ENCODE measurements around the gene XKR3.
"Not testable (repeated sequence)": the region's sequence is repeated elsewhere in the genome, so short reads cannot be mapped to it uniquely, and the experiment has no call there.

XKR3 gene

GRCh38 chr22:16808744-16809143 is 16.5 kb downstream of the XKR3 start:
- no peaks in the 10 kb centered on the region for H3K9me3 ChIP-seq (ENCODE audit: control insufficient read depth, low read length)
- no peak overlapping the region for H3K27ac ChIP-seq (ENCODE audit: insufficient read depth, low read length, poor library complexity, severe bottlenecking)
- H3K4me1 ChIP-seq (ENCODE audit: control insufficient read depth, insufficient read depth, low read length, poor library complexity, severe bottlenecking), result no peaks in the 10 kb centered on the region
- H3K4me3 ChIP-seq (ENCODE audit: insufficient read depth, low read depth, low read length, poor library complexity, severe bottlenecking), result no peak overlapping the region
- H3K27me3 ChIP-seq (replicated peaks; ENCODE audit: control insufficient read depth, insufficient read depth, low read length, poor library complexity, severe bottlenecking), result no peaks in the 10 kb centered on the region
- H3K36me3 ChIP-seq (ENCODE audit: control insufficient read depth, insufficient read depth, low read length), result no peaks in the 10 kb centered on the region
- no peak for DNase-seq

- Histone ChIP-seq H3K4me1 (ENCODE audit: control insufficient read depth, insufficient read depth, low read length, poor library complexity, severe bottlenecking) (no peaks in the 10 kb centered on the region), H3K27me3 (replicated peaks; ENCODE audit: control insufficient read depth, insufficient read depth, low read length, poor library complexity, severe bottlenecking) (no peaks in the 10 kb centered on the region), H3K9me3 (ENCODE audit: control insufficient read depth, low read length) (no peaks in the 10 kb centered on the region), H3K4me3 (ENCODE audit: insufficient read depth, low read depth, low read length, poor library complexity, severe bottlenecking) (no peak overlapping the region), H3K27ac (ENCODE audit: insufficient read depth, low read length, poor library complexity, severe bottlenecking) (no peak overlapping the region), H3K36me3 (ENCODE audit: control insufficient read depth, insufficient read depth, low read length) (no peaks in the 10 kb centered on the region)
- DNase-seq, result no peak
These were observed 18.1 kb downstream of the XKR3 start for GRCh38 chr22:16807109-16807508.

- H3K9me3 ChIP-seq (ENCODE audit: control insufficient read depth, low read length), result no peaks in the 10 kb centered on the region
- H3K27ac ChIP-seq (ENCODE audit: insufficient read depth, low read length, poor library complexity, severe bottlenecking), result no peak overlapping the region
- H3K36me3 ChIP-seq (ENCODE audit: control insufficient read depth, insufficient read depth, low read length), result no peaks in the 10 kb centered on the region
- H3K4me3 ChIP-seq (ENCODE audit: insufficient read depth, low read depth, low read length, poor library complexity, severe bottlenecking), result no peak overlapping the region
- H3K27me3 ChIP-seq (replicated peaks; ENCODE audit: control insufficient read depth, insufficient read depth, low read length, poor library complexity, severe bottlenecking), result no peaks in the 10 kb centered on the region
- no peak for DNase-seq
- H3K4me1 ChIP-seq (ENCODE audit: control insufficient read depth, insufficient read depth, low read length, poor library complexity, severe bottlenecking), result no peaks in the 10 kb centered on the region
These were observed 18.8 kb downstream of the XKR3 start for GRCh38 chr22:16806401-16806800.

GRCh38 chr22:16804882-16805281 is 20.3 kb downstream of the XKR3 start:
- no peak for DNase-seq
- no peaks in the 10 kb centered on the region for H3K4me1 ChIP-seq (ENCODE audit: control insufficient read depth, insufficient read depth, low read length, poor library complexity, severe bottlenecking)
- no peaks in the 10 kb centered on the region for H3K36me3 ChIP-seq (ENCODE audit: control insufficient read depth, insufficient read depth, low read length)

GRCh38 chr22:16803255-16803917 is 21.8 kb downstream of the XKR3 start:
- Histone ChIP-seq H3K27ac (ENCODE audit: insufficient read depth, low read length, poor library complexity, severe bottlenecking) (no peak overlapping the region), H3K4me1 (ENCODE audit: control insufficient read depth, insufficient read depth, low read length, poor library complexity, severe bottlenecking) (no peaks in the 10 kb centered on the region), H3K27me3 (replicated peaks; ENCODE audit: control insufficient read depth, insufficient read depth, low read length, poor library complexity, severe bottlenecking) (no peaks in the 10 kb centered on the region), H3K4me3 (ENCODE audit: insufficient read depth, low read depth, low read length, poor library complexity, severe bottlenecking) (no peak overlapping the region), H3K36me3 (ENCODE audit: control insufficient read depth, insufficient read depth, low read length) (no peaks in the 10 kb centered on the region), H3K9me3 (ENCODE audit: control insufficient read depth, low read length) (no peaks in the 10 kb centered on the region)
- no peak for DNase-seq

More at GRCh38 chr22:16804882-16805281, 20.3 kb downstream of the XKR3 start:
- Histone ChIP-seq H3K9me3 (ENCODE audit: control insufficient read depth, low read length) (no peaks in the 10 kb centered on the region), H3K27me3 (replicated peaks; ENCODE audit: control insufficient read depth, insufficient read depth, low read length, poor library complexity, severe bottlenecking) (no peaks in the 10 kb centered on the region), H3K4me3 (ENCODE audit: insufficient read depth, low read depth, low read length, poor library complexity, severe bottlenecking) (no peak overlapping the region), H3K27ac (ENCODE audit: insufficient read depth, low read length, poor library complexity, severe bottlenecking) (no peak overlapping the region)

GRCh38 chr22:16801571-16801970 is 23.6 kb downstream of the XKR3 start:
- no peaks in the 10 kb centered on the region for H3K9me3 ChIP-seq (ENCODE audit: control insufficient read depth, low read length)
- H3K4me3 ChIP-seq (ENCODE audit: insufficient read depth, low read depth, low read length, poor library complexity, severe bottlenecking), result no peak overlapping the region
- no peak for DNase-seq
- H3K27ac ChIP-seq (ENCODE audit: insufficient read depth, low read length, poor library complexity, severe bottlenecking), result no peak overlapping the region
- no peaks in the 10 kb centered on the region for H3K27me3 ChIP-seq (replicated peaks; ENCODE audit: control insufficient read depth, insufficient read depth, low read length, poor library complexity, severe bottlenecking)
- H3K36me3 ChIP-seq (ENCODE audit: control insufficient read depth, insufficient read depth, low read length), result no peaks in the 10 kb centered on the region
- no peaks in the 10 kb centered on the region for H3K4me1 ChIP-seq (ENCODE audit: control insufficient read depth, insufficient read depth, low read length, poor library complexity, severe bottlenecking)

- Histone ChIP-seq H3K36me3 (ENCODE audit: control insufficient read depth, insufficient read depth, low read length) (no peaks in the 10 kb centered on the region), H3K9me3 (ENCODE audit: control insufficient read depth, low read length) (no peaks in the 10 kb centered on the region), H3K4me1 (ENCODE audit: control insufficient read depth, insufficient read depth, low read length, poor library complexity, severe bottlenecking) (no peaks in the 10 kb centered on the region), H3K27ac (ENCODE audit: insufficient read depth, low read length, poor library complexity, severe bottlenecking) (no peak overlapping the region), H3K4me3 (ENCODE audit: insufficient read depth, low read depth, low read length, poor library complexity, severe bottlenecking) (no peak overlapping the region), H3K27me3 (replicated peaks; ENCODE audit: control insufficient read depth, insufficient read depth, low read length, poor library complexity, severe bottlenecking) (no peaks in the 10 kb centered on the region)
- no peak for DNase-seq
These were observed 24.1 kb downstream of the XKR3 start for GRCh38 chr22:16801088-16801487.

- H3K4me3 ChIP-seq (ENCODE audit: insufficient read depth, low read depth, low read length, poor library complexity, severe bottlenecking), result no peak overlapping the region
- DNase-seq, result no peak
- H3K27me3 ChIP-seq (replicated peaks; ENCODE audit: control insufficient read depth, insufficient read depth, low read length, poor library complexity, severe bottlenecking), result no peaks in the 10 kb centered on the region
- H3K27ac ChIP-seq (ENCODE audit: insufficient read depth, low read length, poor library complexity, severe bottlenecking), result no peak overlapping the region
- no peaks in the 10 kb centered on the region for H3K9me3 ChIP-seq (ENCODE audit: control insufficient read depth, low read length)
- H3K36me3 ChIP-seq (ENCODE audit: control insufficient read depth, insufficient read depth, low read length), result no peaks in the 10 kb centered on the region
- H3K4me1 ChIP-seq (ENCODE audit: control insufficient read depth, insufficient read depth, low read length, poor library complexity, severe bottlenecking), result no peaks in the 10 kb centered on the region
These were observed 24.9 kb downstream of the XKR3 start for GRCh38 chr22:16800358-16800757.

- H3K27ac ChIP-seq (ENCODE audit: insufficient read depth, low read length, poor library complexity, severe bottlenecking); H3K9me3 ChIP-seq (ENCODE audit: control insufficient read depth, low read length); H3K4me1 ChIP-seq (ENCODE audit: control insufficient read depth, insufficient read depth, low read length, poor library complexity, severe bottlenecking); DNase-seq; H3K27me3 ChIP-seq (replicated peaks; ENCODE audit: control insufficient read depth, insufficient read depth, low read length, poor library complexity, severe bottlenecking); H3K4me3 ChIP-seq (ENCODE audit: insufficient read depth, low read depth, low read length, poor library complexity, severe bottlenecking); H3K36me3 ChIP-seq (ENCODE audit: control insufficient read depth, insufficient read depth, low read length): not testable (repeated sequence)
These were observed 29.7 kb downstream of the XKR3 start for GRCh38 chr22:16795504-16795903.

- no peak overlapping the region for H3K27ac ChIP-seq (ENCODE audit: insufficient read depth, low read length, poor library complexity, severe bottlenecking)
- no peak overlapping the region for H3K4me3 ChIP-seq (ENCODE audit: insufficient read depth, low read depth, low read length, poor library complexity, severe bottlenecking)
- H3K4me1 ChIP-seq (ENCODE audit: control insufficient read depth, insufficient read depth, low read length, poor library complexity, severe bottlenecking), result no peaks in the 10 kb centered on the region
- no peaks in the 10 kb centered on the region for H3K36me3 ChIP-seq (ENCODE audit: control insufficient read depth, insufficient read depth, low read length)
- no peaks in the 10 kb centered on the region for H3K27me3 ChIP-seq (replicated peaks; ENCODE audit: control insufficient read depth, insufficient read depth, low read length, poor library complexity, severe bottlenecking)
- no peaks in the 10 kb centered on the region for H3K9me3 ChIP-seq (ENCODE audit: control insufficient read depth, low read length)
- DNase-seq, result no peak
These were observed 31.4 kb downstream of the XKR3 start for GRCh38 chr22:16793831-16794230.
